GM18858 (cell line): Measurements from ENCODE around the gene ANKHD1.

Source experiments
- ATAC-seq: cut with Tn5 transposase; IDR thresholded peaks from one replicate; pipeline ENCODE4 v1.9.1; 2021; ENCODE audit not compliant: unreplicated experiment

ANKHD1 gene

GRCh38 chr5:140557965-140558364 is 156.3 kb downstream of the ANKHD1 start:
- ATAC-seq, result no peak

DNA sequence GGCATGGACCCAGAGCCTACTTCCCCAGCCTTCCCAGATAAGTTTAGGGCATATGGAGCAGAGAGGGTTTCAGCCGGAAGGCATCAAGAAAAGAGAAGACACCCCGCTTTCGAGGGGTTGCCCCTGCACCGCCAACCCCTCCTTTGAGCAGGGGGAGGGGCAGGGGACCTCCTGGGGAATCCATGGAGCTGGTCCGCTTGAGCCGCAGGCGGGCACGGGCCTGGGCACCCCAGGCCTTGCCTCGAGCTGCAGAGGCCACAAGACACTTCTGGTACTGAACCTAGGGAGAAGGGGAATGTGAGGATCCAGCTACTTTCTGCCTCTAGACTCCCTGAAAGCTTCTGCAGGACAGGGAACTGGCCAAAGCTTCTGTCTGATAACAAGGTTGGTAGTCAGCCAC is 156.9 kb downstream of the ANKHD1 start:
- no peak for ATAC-seq

DNA sequence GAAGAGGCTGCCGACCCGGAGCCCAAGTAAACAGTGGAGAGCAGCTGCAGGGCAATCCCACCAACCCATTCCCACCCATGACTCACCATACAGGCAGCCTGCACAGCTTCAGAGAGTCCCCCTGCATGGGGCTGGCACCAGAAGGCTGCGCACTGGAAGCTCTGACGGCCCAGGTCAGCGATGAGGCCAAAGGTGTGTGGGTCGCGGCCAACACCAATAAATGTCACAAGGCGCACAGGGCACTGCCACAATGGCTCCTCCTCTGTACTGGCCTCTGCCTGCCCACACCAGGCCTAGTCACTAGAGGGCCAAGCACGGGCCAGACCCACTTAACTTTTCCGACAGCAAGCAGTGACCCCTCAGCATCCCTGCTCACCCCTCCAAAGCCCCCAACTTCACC is 158.6 kb downstream of the ANKHD1 start:
- ATAC-seq, result no peak

- ATAC-seq, result no peak
Measured at GRCh38 chr5:140561753-140562523, 160.3 kb downstream of the ANKHD1 start.

DNA sequence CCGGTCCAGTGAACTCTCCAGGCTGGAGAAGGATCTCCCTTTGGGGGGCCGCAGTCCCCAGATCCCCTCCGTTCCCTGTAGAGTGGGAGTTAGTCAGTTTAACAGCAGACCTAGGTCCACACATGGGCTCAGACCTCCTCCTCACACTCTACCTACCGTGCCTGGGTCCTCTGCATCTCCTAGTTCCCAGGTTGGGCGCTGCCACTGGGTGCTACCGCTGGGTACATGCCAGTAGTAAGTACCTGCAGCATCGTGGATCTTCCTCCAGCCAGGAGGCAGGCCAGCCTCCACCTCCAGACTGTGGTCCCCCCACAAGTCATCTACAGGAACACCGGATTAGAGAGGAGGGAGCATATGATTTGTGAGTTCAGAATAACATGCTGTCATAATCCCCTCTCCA is 162.0 kb downstream of the ANKHD1 start:
- ATAC-seq, result no peak

GRCh38 chr5:140564196-140565023 is 162.8 kb downstream of the ANKHD1 start, which contains the start of the genes APBB3 and SLC35A4:
Gene APBB3, minus strand, starts transcription at chr5:140564598. Its CDS starts 353 bp downstream, at chr5:140564245.
Gene SLC35A4, plus strand, starts transcription at chr5:140564828. Its CDS starts 2,342 bp downstream, at chr5:140567170.
- ATAC-seq, result peak; percentile 84

DNA sequence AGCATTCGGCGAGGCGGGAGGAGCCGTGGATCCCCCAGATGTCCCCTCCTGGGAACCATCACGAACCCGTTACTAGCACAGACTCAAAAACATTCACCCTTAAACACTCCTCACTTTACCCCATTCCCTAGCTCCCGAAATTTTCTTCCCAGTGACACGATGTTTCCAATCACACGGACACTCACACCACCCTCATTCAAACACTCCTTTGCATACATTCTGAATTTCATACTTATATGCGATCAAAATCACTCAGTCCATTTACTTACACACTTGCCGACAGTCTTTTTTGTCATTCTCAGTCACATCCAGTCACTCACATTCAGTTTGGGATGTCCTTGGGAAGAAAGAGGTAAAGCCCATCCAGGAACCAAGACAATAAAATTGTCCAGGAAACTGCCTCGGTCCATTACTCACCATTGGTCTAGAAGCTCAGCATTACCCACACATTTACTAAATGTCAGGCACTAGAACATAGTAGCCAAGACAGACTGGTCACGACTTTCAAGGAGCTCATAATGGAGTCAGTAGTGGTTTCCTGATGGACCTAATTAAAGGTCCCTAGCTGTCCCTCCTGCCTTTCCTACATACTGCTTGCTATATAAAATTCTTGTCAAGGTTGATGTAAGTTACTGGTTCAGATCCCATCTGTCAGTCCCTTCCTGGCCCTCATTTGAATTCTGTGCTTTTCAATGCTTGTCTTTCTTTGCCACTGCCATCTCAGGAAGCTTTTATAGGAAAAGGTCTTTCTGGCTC is 163.6 kb downstream of the ANKHD1 start:
- ATAC-seq, result no peak

DNA sequence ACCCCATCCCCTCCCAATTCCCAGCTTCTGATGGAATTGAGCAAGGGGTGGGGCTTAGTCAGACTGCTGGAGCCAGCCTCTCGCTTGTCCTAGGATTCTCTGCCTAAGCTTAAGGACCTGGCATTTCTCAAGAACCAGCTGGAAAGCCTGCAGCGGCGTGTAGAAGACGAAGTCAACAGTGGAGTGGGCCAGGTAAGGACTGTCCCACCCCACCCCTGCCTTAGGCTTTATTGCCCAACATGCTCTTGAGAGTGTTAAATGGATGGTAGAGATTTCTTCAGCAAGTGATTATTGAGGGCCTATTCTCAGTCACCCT is 164.1 kb downstream of the ANKHD1 start:
- ATAC-seq, result no peak

DNA sequence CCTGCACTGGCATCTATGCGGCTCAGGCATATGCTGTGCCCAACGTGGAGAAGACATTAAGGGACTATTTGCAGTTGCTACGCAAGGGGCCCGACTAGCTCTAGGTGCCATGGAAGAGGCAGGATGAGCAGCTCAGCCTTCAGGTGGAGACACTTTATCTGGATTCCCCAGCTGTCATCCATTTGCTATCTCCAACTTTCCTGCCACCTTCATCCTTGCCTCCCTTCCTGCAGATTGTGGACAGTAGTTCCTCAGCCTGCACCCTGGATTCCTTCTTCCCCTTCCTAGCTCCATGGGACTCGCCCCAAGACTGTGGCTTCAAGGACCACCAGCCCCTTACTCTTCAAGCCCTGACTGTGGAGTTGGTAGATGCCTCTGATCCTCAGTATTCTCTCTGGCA is 165.0 kb downstream of the ANKHD1 start:
- no peak for ATAC-seq

DNA sequence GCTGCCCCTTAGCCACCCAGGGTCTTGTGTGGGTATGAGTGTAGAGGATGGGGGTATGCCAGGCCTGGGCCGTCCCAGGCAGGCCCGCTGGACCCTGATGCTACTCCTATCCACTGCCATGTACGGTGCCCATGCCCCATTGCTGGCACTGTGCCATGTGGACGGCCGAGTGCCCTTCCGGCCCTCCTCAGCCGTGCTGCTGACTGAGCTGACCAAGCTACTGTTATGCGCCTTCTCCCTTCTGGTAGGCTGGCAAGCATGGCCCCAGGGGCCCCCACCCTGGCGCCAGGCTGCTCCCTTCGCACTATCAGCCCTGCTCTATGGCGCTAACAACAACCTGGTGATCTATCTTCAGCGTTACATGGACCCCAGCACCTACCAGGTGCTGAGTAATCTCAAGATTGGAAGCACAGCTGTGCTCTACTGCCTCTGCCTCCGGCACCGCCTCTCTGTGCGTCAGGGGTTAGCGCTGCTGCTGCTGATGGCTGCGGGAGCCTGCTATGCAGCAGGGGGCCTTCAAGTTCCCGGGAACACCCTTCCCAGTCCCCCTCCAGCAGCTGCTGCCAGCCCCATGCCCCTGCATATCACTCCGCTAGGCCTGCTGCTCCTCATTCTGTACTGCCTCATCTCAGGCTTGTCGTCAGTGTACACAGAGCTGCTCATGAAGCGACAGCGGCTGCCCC is 165.6 kb downstream of the ANKHD1 start:
- ATAC-seq, result no peak

- ATAC-seq, result no peak
Measured at GRCh38 chr5:140567871-140568270, 166.2 kb downstream of the ANKHD1 start.

DNA sequence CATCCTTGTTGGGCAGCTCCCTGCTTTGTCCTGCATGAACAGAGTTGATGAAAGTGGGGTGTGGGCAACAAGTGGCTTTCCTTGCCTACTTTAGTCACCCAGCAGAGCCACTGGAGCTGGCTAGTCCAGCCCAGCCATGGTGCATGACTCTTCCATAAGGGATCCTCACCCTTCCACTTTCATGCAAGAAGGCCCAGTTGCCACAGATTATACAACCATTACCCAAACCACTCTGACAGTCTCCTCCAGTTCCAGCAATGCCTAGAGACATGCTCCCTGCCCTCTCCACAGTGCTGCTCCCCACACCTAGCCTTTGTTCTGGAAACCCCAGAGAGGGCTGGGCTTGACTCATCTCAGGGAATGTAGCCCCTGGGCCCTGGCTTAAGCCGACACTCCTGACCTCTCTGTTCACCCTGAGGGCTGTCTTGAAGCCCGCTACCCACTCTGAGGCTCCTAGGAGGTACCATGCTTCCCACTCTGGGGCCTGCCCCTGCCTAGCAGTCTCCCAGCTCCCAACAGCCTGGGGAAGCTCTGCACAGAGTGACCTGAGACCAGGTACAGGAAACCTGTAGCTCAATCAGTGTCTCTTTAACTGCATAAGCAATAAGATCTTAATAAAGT is 166.9 kb downstream of the ANKHD1 start:
- ATAC-seq, result no peak

- no peak for ATAC-seq
Measured at GRCh38 chr5:140569197-140569596, 167.6 kb downstream of the ANKHD1 start.

DNA sequence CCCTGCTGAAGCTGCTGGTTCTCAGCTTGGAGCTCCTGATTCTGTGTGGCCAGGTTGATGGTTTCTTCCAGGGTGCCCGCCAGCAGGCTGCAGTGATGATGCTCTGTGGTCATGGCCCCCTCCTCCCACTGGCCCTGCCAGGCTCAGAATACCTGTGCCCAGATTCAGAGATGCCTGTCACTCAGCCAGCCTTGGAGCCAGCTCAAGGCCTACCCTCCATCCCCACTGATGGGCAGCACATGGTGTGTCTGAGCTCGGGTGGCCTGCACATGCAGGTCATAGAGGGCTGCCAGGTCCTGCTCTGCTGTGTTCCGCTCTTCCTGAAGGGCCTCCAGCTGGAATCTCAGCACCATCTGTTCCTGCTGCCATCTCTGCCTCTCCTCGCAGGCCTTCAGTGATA is 168.4 kb downstream of the ANKHD1 start:
- ATAC-seq, result no peak

DNA sequence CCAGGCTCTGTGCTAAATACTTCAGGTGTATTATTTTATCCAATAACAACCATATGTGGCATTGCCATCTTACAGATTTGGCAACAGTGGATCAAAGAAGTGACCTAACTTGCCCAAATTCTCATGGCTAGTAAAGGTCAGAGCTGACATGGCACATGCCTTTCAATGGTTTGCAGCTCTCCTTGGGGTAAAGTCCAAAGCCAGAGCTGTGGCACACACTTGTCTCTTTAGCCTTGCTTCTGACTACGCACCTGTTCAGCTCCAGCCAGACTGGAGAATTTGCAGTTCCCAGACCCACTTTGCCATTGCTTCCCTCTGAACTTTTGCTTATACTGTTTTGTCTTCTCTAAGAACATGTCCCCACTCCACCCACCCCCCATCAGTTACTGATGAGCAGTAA is 168.9 kb downstream of the ANKHD1 start:
- ATAC-seq, result no peak

- ATAC-seq, result no peak
Measured at GRCh38 chr5:140571105-140571504, 169.5 kb downstream of the ANKHD1 start.

DNA sequence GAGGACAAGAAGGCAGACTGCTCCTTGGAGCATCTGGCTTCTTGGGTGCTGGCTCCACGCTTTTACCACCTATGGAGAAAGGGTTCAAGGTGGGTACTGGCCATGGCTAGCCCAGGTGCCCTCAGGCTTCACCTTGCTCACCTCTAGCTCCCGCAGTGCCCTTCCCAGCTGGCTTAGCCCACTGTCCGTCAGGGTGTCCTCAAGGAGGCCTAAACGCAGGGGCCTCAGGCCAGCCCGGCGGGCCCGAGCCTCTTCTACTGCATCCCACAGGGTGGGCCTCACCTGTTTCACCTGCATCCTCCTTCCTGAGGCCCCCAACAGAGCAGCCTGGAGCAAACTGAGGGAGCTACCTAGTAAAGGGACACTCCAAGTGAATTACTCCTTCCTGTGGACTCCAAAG is 172.1 kb downstream of the ANKHD1 start:
- no peak for ATAC-seq

DNA sequence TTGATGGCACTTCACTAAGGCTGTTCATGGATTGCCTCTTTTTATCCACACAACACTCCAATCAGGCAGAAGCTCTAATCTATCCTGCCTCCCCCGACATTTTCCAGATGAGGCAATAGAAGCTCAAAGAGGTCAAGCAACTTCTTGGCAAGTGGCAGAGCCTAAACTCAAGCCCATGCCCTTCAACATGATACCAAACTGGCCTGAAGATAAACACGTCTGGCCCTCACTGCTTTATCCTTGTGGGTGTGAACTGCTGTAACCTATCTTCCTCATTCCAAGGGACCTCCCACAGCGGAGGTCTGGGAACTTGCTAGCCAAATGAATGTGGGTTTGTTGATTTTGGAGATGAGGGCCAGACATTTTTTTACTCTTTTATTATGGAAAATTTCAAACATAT is 172.5 kb downstream of the ANKHD1 start:
- ATAC-seq, result no peak

DNA sequence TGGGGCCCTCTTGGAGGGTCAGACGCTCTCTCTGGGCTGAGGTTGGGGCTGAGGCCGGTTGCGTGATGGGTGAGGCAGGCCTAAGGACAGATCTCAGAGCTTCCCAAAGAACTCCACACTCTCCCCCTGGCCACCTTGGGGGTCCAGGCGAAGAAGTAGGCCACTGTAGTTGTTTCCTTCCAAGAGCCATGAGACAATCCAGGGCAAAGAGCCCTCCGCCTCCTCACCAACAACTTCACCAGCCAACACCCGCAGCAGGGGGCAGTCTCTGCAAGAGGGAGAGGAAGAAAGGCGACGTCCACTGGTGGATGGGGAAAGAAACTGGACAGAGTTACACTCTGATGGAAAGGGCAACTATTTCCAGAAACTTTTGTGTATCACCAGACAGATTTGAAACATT is 173.7 kb downstream of the ANKHD1 start:
- no peak for ATAC-seq

DNA sequence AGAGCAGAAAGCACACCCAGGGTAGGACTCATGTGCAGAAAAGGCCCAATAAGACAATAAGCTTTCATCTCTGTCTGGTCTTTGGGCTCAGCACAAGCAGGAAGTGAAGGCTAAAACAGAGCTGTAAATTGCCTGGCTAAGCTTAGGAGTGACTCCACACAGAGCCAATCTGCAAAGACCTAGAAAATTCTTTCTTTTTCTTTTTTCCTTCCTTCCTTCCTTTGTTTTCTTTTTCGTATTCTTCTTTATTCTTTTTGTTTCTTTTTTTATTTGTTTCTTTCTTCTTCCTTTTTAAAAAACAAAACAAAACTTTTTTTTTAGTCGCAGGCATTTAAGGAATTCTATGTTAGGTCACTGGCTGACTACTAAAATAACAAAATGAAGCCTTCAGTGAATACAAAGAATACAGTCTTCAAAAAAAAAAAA is 175.2 kb downstream of the ANKHD1 start:
- no peak for ATAC-seq
